ENCODE measurements around the gene TAB2. TPM values are rescaled to one million over a fixed set of nuclear protein-coding genes. Genes with fewer than 3 reads are reported as not detected.

Gene TAB2
- total and polyA plus RNA-seq, 7 donors = 35.9 to 86.0 (median 56.5) TPM

DNA sequence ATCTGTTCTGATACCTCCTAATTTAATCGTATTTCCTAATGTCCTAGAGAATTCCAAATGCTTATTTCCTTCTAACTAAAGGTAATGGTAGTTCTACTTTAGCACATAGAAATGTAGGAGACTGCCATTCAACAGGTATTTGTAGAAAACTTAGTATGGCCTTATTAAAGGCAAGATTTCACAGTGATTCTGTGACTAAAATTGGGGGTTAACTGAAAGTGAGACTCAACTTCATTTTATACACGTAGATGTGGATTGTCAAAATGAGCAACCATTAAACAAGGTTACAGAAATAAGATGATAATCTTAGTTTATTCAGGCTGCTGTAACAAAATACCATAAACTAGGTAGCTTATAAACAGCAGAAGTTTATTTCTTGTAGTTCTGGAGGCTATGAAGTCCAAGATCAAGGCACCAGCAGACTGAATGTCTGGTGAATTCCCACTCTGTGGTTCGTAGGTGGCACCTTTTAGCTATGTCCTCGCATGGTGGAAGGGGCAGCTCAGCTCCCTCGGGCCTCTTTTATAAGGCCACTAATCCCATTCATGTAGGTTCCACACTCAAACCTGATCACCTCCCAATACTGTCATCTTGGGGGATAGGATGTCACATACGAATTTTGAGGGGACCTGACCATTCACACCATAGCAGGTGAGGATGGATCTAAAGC lies 38.7 kb downstream of the TAB2 start:
- TF ChIP-seq, protein P1, sequence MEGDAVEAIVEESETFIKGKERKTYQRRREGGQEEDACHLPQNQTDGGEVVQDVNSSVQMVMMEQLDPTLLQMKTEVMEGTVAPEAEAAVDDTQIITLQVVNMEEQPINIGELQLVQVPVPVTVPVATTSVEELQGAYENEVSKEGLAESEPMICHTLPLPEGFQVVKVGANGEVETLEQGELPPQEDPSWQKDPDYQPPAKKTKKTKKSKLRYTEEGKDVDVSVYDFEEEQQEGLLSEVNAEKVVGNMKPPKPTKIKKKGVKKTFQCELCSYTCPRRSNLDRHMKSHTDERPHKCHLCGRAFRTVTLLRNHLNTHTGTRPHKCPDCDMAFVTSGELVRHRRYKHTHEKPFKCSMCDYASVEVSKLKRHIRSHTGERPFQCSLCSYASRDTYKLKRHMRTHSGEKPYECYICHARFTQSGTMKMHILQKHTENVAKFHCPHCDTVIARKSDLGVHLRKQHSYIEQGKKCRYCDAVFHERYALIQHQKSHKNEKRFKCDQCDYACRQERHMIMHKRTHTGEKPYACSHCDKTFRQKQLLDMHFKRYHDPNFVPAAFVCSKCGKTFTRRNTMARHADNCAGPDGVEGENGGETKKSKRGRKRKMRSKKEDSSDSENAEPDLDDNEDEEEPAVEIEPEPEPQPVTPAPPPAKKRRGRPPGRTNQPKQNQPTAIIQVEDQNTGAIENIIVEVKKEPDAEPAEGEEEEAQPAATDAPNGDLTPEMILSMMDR (IDR thresholded peaks at IDR 0.05) = no peak
- Histone ChIP-seq H3K4me3 (no peak overlapping the region), H3K9me3 (no peaks in the 10 kb centered on the region), H3K27ac (no peak overlapping the region), H3K4me1 (peaks cover 18% of the 10 kb centered on the region), H3K27me3 (ENCODE audit: insufficient read depth in 3 of 3, low read length in 2 of 3) (no peaks in the 10 kb centered on the region), H3K36me3 (ENCODE audit: insufficient read depth in 1 of 2, low read depth in 1 of 2) (no peaks in the 10 kb centered on the region)
- WGBS, 3 donors = 85 to 87% (median 86%) methylated on average over 6 of the region's 6 CpGs
- no peak for ATAC-seq
- DNase-seq = no peak
- intact Hi-C loops (cut with DNase I) = no loop called here

DNA sequence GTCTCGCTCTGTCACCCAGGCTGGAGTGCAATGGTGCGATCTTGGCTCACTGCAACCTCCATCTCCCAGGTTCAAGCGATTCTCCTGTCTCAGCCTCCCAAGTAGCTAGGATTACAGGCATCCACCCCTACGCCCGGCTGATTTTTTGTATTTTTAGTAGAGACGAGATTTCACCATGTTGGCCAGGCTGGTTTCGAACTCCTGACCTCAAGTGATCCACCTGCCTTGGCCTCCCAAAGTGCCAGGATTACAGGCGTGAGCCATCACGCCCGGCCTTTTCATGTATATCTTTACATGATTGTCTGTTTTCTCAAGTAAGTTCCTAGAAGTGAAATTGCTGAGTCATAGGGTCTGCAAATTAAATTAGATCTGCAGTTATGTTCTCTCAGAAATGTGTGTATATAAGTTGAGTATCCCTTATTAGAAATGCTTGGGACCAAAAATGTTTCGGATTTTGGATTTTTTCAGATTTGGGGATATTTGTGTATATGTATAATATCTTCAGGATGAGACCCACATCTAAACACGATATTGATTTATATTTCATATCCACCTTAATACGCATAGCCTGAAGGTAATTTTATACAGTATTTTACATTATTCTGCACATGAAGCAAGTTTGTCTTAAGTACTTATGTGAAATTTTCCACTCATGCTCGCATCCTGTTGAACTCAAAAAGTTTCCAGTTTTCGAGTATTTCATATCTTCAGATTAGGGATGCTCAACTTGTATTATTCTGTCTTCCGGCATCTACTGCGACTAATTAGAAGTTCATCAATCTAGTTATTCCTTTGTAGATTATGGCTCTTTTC lies 40.4 kb downstream of the TAB2 start:
- Histone ChIP-seq H3K9me3 (no peaks in the 10 kb centered on the region), H3K36me3 (ENCODE audit: insufficient read depth in 1 of 2, low read depth in 1 of 2) (no peaks in the 10 kb centered on the region), H3K27me3 (ENCODE audit: insufficient read depth in 3 of 3, low read length in 2 of 3) (no peaks in the 10 kb centered on the region), H3K4me1 (peaks cover 16% of the 10 kb centered on the region), H3K4me3 (no peak overlapping the region), H3K27ac (no peak overlapping the region)
- TF ChIP-seq, protein P1 (IDR thresholded peaks at IDR 0.05) = no peak
- DNase-seq (no peak), ATAC-seq (no peak)
- 91 to 94% (median 92%) methylated on average over 17 of the region's 17 CpGs for WGBS, 3 donors
- intact Hi-C loops (cut with DNase I) = no loop called here

DNA sequence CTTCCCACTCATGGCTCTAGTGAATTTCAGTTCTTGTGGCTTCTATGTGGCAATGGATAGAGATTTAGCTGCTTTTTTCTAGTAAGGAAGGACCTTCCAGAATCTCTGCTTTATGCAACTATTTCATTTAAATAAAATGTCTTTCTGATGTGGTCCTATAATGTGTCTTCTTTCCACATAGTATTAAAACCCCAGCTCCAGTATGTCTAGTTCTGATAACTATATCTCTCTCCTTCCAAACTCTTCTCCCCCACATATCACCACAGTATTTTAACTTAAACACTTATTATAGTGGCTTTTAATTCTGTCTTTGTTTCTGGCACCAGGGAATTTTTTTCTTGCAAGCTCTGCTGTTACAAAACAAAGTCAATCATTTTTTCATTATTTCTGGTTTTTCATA lies 41.9 kb downstream of the TAB2 start:
- peaks cover 4% of the 10 kb centered on the region for H3K4me1 ChIP-seq
- no peak overlapping the region for H3K27ac ChIP-seq
- no peak for ATAC-seq
- intact Hi-C loops (cut with DNase I) = no loop called here
- no peak overlapping the region for H3K4me3 ChIP-seq
- no peaks in the 10 kb centered on the region for H3K36me3 ChIP-seq (ENCODE audit: insufficient read depth in 1 of 2, low read depth in 1 of 2)
- no peaks in the 10 kb centered on the region for H3K9me3 ChIP-seq
- no peaks in the 10 kb centered on the region for H3K27me3 ChIP-seq (ENCODE audit: insufficient read depth in 3 of 3, low read length in 2 of 3)
- TF ChIP-seq, protein P1 (IDR thresholded peaks at IDR 0.05) = no peak
- no peak for DNase-seq

DNA sequence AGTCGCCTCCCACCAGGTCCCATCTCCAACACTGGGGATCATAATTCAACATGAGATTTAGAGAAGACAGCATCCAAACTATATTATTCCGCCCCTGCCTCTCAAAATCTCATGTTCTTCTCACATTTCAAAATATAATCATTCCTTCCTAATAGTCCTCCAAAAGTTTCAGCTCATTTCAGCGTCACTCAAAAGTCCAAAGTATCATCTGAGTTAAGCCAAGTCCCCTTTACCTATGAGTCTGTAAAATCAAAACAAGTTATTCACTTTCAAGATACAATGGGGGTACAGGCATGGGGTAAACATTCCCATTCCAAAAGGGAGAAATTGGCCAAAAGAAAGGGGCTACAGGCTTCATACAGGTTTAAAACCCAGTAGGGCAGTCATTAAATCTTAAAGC lies 43.0 kb downstream of the TAB2 start:
- Histone ChIP-seq H3K4me1 (peaks cover 9% of the 10 kb centered on the region), H3K9me3 (no peaks in the 10 kb centered on the region), H3K36me3 (ENCODE audit: insufficient read depth in 1 of 2, low read depth in 1 of 2) (no peaks in the 10 kb centered on the region), H3K4me3 (no peak overlapping the region), H3K27me3 (ENCODE audit: insufficient read depth in 3 of 3, low read length in 2 of 3) (no peaks in the 10 kb centered on the region), H3K27ac (no peak overlapping the region)
- no peak for ATAC-seq
- WGBS, 3 donors = 96 to 99% (median 97%) methylated on average over 3 of the region's 3 CpGs
- DNase-seq = no peak
- TF ChIP-seq, protein P1 (IDR thresholded peaks at IDR 0.05) = no peak
- intact Hi-C loops (cut with DNase I) = no loop called here
